Stimulated activated CD8-positive, alpha-beta memory T cell treated with anti-CD3 and anti-CD28 coated beads, Interleukin-12 subunit alpha, Interleukin-12 subunit beta, amount 100 ng/mL, for 1 hour (primary cell): ENCODE measurements around the gene RBP2.

Source experiments
- DNase-seq: peaks from one replicate; pipeline ENCODE4 v3.0.0-alpha.2; 2020; ENCODE audit warnings: low read depth

Gene RBP2

GRCh38 chr3:139481116-139481515 lies 4.8 kb upstream of the RBP2 start:
- no peak for DNase-seq

- no peak for DNase-seq
These were observed 4.3 kb upstream of the RBP2 start for GRCh38 chr3:139480585-139480984.

- DNase-seq, result no peak
These were observed 1.7 kb upstream of the RBP2 start for GRCh38 chr3:139477710-139478640.

- DNase-seq, result no peak
These were observed 3.1 kb downstream of the RBP2 start for GRCh38 chr3:139473155-139473771.

- no peak for DNase-seq
These were observed 3.8 kb downstream of the RBP2 start for GRCh38 chr3:139472380-139473010.

GRCh38 chr3:139470199-139470598 lies 6.1 kb downstream of the RBP2 start:
- no peak for DNase-seq

GRCh38 chr3:139468399-139468798 lies 7.9 kb downstream of the RBP2 start:
- no peak for DNase-seq

GRCh38 chr3:139466360-139466759 lies 10.0 kb downstream of the RBP2 start:
- no peak for DNase-seq

- DNase-seq, result no peak
These were observed 10.7 kb downstream of the RBP2 start for GRCh38 chr3:139465636-139466035.

- DNase-seq, result no peak
These were observed 12.8 kb downstream of the RBP2 start for GRCh38 chr3:139463466-139463865.

GRCh38 chr3:139460529-139460928 lies 15.8 kb downstream of the RBP2 start:
- DNase-seq, result no peak

- no peak for DNase-seq
These were observed 16.2 kb downstream of the RBP2 start for GRCh38 chr3:139460076-139460475.

- no peak for DNase-seq
These were observed 18.0 kb downstream of the RBP2 start for GRCh38 chr3:139458348-139458747.

- no peak for DNase-seq
These were observed 19.2 kb downstream of the RBP2 start for GRCh38 chr3:139457066-139457465.

GRCh38 chr3:139456386-139456785 lies 19.9 kb downstream of the RBP2 start:
- DNase-seq, result no peak

- no peak for DNase-seq
These were observed 20.5 kb downstream of the RBP2 start for GRCh38 chr3:139455855-139456254.

GRCh38 chr3:139455206-139455605 lies 21.1 kb downstream of the RBP2 start:
- DNase-seq, result no peak

GRCh38 chr3:139454346-139454745 lies 22.0 kb downstream of the RBP2 start:
- DNase-seq, result no peak

GRCh38 chr3:139450159-139450558 lies 26.2 kb downstream of the RBP2 start:
- no peak for DNase-seq

- DNase-seq, result no peak
These were observed 26.8 kb downstream of the RBP2 start for GRCh38 chr3:139449566-139449965.

- DNase-seq, result no peak
These were observed 28.2 kb downstream of the RBP2 start for GRCh38 chr3:139448104-139448503.

GRCh38 chr3:139447486-139447885 lies 28.8 kb downstream of the RBP2 start:
- no peak for DNase-seq

- no peak for DNase-seq
These were observed 31.9 kb downstream of the RBP2 start for GRCh38 chr3:139444446-139444845.
